Kidney (tissue), 14 donors: ENCODE data around the gene ATP11B. TPM values are rescaled to one million over a fixed set of nuclear protein-coding genes. Genes with fewer than 3 reads are reported as not detected.

Experiments
- DNase-seq, 5 donors: peaks; one replicate each; pipeline ENCODE4 v3.0.0-alpha.2; 2013 to 2020
- FAIRE-seq: peaks from 2 replicates; lab custom pipeline; 2012; peaks lifted over from hg19 to GRCh38; lab: Jason Lieb, UNC
- H3K27ac ChIP-seq, 2 donors: one replicate each; pipeline ENCODE4 v1.7.0; 2013; ENCODE audit warnings: low read depth in 2 of 2, low read length in 2 of 2, inconsistent platforms in 1 of 2
- H3K27me3 ChIP-seq: one replicate; pipeline ENCODE4 v1.7.1; 2013; ENCODE audit warnings: low read length, inconsistent platforms; ENCODE audit not compliant: control insufficient read depth, insufficient read depth
- H3K36me3 ChIP-seq, 3 donors: one replicate each; pipeline versions ENCODE4 v1.7.0 to v1.7.1; 2013; ENCODE audit warnings: low read length in 3 of 3, control low read depth in 1 of 3, inconsistent platforms in 1 of 3; ENCODE audit not compliant: insufficient read depth in 3 of 3, control insufficient read depth in 2 of 3
- H3K4me1 ChIP-seq, 3 donors: one replicate each; pipeline versions ENCODE4 v1.7.0 to v1.7.1; 2013; ENCODE audit warnings: low read length in 3 of 3, inconsistent platforms in 1 of 3, low read depth in 1 of 3; ENCODE audit not compliant: control insufficient read depth in 2 of 3, insufficient read depth in 2 of 3
- H3K4me3 ChIP-seq, 3 donors: one replicate each; pipeline versions ENCODE4 v1.7.0 to v1.8.1; 2013; ENCODE audit warnings: low read length in 3 of 3, control low read depth in 1 of 3, inconsistent platforms in 1 of 3
- H3K9ac ChIP-seq, 3 donors: one replicate each; pipeline versions ENCODE4 v1.7.0 to v1.7.1; 2013; ENCODE audit warnings: low read length in 3 of 3, control low read depth in 1 of 3, inconsistent platforms in 1 of 3
- H3K9me3 ChIP-seq, 3 donors: one replicate each; pipeline versions ENCODE4 v1.7.0 to v1.7.1; 2013; ENCODE audit warnings: low read length in 3 of 3, control low read depth in 1 of 3, inconsistent platforms in 1 of 3; ENCODE audit not compliant: control insufficient read depth in 2 of 3, insufficient read depth in 1 of 3
- intact Hi-C: fragments of 100-400 bp; cut with DNase I; formaldehyde crosslinking; loops from one replicate; pipeline ENCODE4 v1.11.1; 2022
- polyA plus RNA-seq: library from polyadenylated mRNA; stranded (reverse); fragments of 350-450 nt; fragmentation: Illumina TruSeq; extraction: RNeasy Lipid Tissue Mini Kit (QIAGEN cat#74804); gene quantifications from one replicate; pipeline ENCODE4 v1.2.3, GENCODE V29; 2014; ENCODE audit warnings: low read depth, low replicate concordance; ENCODE audit not compliant: insufficient read depth
- total RNA-seq: library from RNA; stranded (reverse); fragmentation: NEBNext Ultra II Directional; extraction: Animal tissue kit (Norgen Biotek cat#: 25700); gene quantifications from one replicate; pipeline ENCODE4 v1.2.1, GENCODE V29; 2021
- TF ChIP-seq, protein P1 (sequence below): IDR thresholded peaks from 3 replicates; pipeline ENCODE4 v1.5.1; 2012; ENCODE audit warnings: mild to moderate bottlenecking, moderate library complexity, borderline replicate concordance; ENCODE audit not compliant: insufficient read depth; ENCODE audit errors: extremely low read depth
- donor health status: control.
- donor health status: control.
- donor health status: control.
- donor health status: control.
- donor health status: control.
- donor health status: DM: yes; HTN: yes; CAD: no.
- donor health status: Normal renal cell carcinoma (clear cell type).

Gene ATP11B
- total and polyA plus RNA-seq, 2 donors from 2014 or later, result 8.0 to 65.0 TPM

DNA sequence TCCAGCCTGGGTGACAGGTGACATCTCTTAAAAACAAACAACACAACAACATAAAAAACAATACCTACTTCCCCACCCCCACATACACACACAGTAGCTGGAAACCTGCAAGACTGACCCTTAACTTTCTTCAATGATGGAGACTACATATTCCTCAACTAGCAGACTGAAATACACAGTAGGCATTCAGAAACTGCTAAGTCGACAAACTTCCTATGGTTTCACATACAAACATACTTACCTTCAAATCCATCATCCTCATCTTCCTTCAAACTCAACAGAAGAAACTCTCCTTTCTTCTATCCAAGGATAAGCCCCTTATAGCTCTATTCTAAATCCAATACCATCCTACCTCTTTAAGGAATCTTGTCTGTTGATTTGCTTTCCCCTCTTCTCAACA lies 156.4 kb downstream of the ATP11B start:
- no peak overlapping the region for H3K27ac ChIP-seq
- no peaks in the 10 kb centered on the region for H3K4me1 ChIP-seq
- no peak overlapping the region for H3K9ac ChIP-seq
- no peak for DNase-seq
- H3K4me3 ChIP-seq, result no peak overlapping the region
- no peaks in the 10 kb centered on the region for H3K27me3 ChIP-seq
- no peaks in the 10 kb centered on the region for H3K9me3 ChIP-seq
- intact Hi-C loops, result no loop called here
- FAIRE-seq, result no peak
- peaks cover 2 to 14% (median 2%) of the 10 kb centered on the region in 3 donors for H3K36me3 ChIP-seq
- TF ChIP-seq, protein P1, sequence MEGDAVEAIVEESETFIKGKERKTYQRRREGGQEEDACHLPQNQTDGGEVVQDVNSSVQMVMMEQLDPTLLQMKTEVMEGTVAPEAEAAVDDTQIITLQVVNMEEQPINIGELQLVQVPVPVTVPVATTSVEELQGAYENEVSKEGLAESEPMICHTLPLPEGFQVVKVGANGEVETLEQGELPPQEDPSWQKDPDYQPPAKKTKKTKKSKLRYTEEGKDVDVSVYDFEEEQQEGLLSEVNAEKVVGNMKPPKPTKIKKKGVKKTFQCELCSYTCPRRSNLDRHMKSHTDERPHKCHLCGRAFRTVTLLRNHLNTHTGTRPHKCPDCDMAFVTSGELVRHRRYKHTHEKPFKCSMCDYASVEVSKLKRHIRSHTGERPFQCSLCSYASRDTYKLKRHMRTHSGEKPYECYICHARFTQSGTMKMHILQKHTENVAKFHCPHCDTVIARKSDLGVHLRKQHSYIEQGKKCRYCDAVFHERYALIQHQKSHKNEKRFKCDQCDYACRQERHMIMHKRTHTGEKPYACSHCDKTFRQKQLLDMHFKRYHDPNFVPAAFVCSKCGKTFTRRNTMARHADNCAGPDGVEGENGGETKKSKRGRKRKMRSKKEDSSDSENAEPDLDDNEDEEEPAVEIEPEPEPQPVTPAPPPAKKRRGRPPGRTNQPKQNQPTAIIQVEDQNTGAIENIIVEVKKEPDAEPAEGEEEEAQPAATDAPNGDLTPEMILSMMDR, result no peak

DNA sequence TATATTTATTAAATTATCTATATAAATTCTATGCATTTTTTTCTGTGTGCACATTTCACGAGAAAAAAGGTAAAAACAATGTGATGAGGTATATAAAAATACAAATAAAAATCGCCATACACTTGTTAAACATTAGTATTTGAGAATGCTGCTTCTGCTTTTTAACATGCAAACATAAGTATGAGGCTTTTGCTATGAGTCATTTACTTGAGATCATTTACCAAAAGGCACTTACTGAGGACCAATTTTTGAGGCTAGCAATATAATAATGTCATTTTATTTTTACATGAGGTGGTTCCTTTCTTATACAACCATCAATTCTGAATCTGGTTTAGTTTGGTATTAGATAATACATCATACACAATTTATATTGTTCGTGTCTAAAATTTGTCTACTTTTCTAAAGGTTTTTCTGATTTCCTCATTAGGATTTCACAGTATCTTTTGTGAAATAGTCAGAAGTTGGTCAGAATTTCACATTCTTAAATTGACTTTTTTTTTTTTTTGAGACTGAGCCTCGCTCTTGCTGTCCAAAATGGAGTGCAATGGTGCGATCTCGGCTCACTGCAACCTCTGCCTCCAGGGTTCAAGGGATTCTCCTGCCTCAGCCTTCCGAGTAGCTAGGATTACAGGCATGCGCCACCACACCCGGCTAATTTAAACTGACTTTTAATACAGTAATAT lies 161.4 kb downstream of the ATP11B start:
- Histone ChIP-seq H3K36me3 (peaks cover 2 to 4% (median 4%) of the 10 kb centered on the region in 3 donors), H3K27me3 (no peaks in the 10 kb centered on the region), H3K9ac (no peak overlapping the region), H3K4me1 (peaks cover 0 to 3% (median 0%) of the 10 kb centered on the region in 3 donors), H3K27ac (no peak overlapping the region), H3K9me3 (no peaks in the 10 kb centered on the region), H3K4me3 (no peak overlapping the region)
- TF ChIP-seq, protein P1, result no peak
- FAIRE-seq (no peak), DNase-seq (no peak)
- intact Hi-C loops, result no loop called here

DNA sequence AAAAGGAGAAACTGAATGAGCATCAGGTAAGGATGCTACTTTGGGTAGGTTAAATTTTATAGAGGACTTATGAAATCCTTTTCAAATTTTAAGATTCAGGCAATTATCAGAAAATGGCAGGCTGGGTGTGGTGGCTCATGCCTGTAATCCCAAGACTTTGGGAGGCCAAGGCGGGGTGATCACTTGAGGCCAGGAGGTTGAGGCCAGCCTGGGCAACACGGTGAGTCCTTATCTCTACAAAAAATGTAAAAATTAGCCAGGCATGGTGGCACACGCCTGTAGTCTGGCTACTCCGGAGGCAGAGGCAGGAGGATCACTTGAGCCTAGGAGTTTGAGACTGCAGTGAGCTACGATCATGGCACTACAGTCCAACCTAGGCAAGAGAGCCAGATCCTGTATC lies 163.9 kb downstream of the ATP11B start:
- no peak overlapping the region for H3K4me3 ChIP-seq
- peaks cover 0 to 7% (median 2%) of the 10 kb centered on the region in 3 donors for H3K4me1 ChIP-seq
- TF ChIP-seq, protein P1, result no peak
- no peaks in the 10 kb centered on the region for H3K27me3 ChIP-seq
- intact Hi-C loops, result no loop called here
- DNase-seq (no peak), FAIRE-seq (no peak)
- H3K9me3 ChIP-seq, result no peaks in the 10 kb centered on the region
- no peak overlapping the region for H3K27ac ChIP-seq
- no peak overlapping the region for H3K9ac ChIP-seq
- H3K36me3 ChIP-seq, result peaks cover 2 to 4% (median 3%) of the 10 kb centered on the region in 3 donors
